HG03432 (cell line): ENCODE data around the gene DNAJB1.
"Not testable (repeated sequence)": the region's sequence is repeated elsewhere in the genome, so short reads cannot be mapped to it uniquely, and the experiment has no call there.

Experiments used
- ATAC-seq: cut with Tn5 transposase; IDR thresholded peaks from one replicate; pipeline ENCODE4 v1.9.1; 2021; ENCODE audit warnings: mild to moderate bottlenecking, moderate library complexity; ENCODE audit not compliant: unreplicated experiment

The DNAJB1 gene

DNA sequence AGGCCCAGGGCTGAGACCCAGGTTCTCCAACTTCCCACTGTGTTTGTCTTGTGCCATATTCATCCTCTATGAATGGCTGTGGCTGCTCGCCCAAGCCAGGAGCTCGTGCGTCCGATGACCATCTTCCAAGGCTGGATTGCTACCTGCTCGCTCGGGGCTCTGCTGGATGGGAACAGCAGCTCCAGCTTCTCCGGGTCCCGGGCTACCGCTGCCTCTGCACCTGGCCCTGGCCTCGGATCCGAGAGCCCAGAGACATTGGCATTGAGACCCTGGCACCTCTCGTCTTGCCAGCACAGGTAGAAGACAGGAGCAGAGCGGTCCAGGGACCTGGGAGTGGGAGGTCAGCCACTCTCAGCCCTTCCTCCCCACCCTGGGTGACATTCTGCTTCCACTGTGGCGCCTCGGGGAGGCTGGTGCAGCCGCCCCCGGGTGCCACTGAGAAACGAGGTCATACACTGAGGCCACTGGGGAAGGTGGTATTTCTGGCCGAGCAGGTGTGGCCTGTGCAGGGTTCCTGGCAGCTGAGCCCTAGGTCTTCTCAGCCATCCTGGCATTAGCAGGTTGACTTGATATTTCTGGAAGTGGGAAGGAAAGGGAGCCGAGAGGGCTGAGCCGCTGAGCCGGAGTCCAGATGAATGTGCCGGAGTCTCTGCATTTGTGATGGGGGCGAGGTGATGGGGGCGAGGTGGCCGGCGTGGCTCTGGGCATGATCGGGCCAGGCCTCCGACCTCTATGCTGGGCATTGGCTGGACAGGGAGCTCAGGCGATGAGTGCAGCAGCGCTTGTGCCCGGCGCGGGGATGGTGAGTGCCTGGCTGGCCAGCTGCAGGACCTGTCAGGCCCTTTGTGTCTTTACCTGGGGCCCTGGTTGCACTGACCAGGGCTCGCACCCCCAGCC, 35.1 kb upstream of the DNAJB1 start:
- ATAC-seq = no peak

DNA sequence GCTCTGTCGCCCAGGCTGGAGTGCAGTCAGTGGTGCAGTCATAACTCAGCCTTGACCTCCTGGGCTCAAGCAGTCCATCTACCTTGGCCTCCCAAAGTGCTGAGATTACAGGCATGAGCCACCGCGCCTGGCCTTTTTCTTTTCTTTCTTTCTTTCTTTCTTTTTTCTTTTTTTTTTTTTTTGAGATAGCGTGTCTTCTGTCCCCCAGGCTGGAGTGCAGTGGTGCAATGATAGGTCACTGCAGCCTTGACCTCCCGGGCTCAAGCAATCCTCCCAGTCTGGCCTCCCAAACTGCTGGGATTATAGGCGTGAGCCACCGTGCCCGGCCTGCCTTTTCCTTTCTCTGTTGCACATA, 33.8 kb upstream of the DNAJB1 start:
- not testable (repeated sequence) for ATAC-seq

DNA sequence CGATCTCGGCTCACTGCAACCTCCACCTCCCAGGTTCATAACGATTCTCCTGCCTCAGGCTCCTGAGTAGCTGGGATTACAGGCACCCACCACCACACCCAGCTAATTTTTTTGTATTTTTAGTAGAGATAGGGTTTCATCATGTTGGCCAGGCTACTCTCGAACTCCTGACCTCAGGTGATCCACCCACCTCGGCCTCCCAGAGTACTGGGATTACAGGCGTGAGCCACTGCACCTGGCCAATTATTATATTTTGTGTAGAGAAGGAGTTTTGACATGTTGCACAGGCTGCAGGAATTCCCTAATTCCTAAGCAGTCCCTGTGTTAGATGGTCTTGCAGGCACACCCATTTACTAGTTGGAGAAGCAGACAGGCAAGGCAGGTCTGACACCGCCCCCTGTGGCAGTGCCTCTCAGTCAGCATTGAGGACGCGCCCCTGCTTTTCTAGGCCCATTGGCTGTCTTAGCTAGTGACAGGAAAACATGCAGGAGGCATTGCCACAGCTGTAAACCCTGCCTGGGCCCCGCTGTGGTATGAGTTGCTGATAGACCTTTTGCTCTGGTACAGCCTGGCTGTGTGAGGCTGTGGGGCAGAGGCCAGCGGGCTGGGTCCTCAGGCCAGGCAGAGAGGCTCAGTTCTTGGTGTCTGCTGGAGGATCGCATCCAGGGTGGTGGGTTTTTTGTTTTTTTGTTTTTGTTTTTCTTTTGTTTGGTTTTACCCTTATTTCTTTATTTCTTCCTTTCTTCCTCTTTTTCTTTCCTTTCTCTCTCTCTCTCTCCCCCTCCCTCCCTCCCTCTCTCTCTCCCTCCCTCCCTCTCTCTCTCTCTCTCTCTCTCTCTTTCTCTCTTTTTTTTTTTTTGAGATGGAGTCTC, 33.2 kb upstream of the DNAJB1 start:
- not testable (repeated sequence) for ATAC-seq

DNA sequence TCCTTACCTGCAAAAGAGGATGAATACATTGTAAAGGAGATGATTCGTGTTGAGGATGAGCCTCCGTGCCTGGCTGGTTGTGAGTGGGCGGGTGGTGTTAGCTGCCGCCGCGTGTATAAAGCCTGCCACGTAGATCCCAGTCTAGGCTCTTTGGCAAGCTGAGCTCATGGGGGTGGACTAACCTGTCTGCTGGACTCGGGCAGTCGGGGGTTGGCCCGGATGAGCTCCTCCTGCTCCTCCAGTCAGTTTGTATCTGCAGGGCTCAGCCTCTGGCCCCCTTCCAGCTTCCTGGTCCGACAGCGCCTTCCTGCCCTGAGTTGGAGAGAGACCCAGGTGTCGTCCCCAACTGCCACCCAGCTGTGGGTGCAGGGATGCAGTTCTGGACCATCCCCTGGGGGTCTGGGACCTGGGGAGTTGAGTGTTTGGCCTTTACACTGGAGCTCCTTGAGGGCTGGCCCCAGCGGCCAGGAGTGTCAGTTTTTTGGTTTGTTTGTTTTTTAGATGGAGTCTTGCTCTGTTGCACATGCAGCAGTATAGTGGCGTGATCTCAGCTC, 32.1 kb upstream of the DNAJB1 start:
- ATAC-seq = no peak

DNA sequence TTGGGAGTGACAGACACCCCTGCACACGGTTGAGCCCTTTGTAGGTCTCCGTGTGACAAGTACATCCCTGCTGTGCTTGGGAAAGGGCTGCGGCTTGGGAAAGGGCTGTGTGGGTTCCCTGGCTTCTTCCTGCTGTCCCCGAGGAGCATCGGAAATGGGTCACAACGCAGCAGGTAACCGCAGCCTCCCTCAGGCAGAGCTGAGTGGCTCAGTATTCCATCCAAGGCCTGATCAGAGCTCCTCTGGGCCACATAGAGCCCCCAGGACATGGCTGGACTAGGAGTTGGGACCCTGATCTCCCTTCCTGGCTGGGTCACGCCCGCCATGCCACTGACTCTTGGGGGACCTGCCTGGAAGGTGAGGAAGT, 27.5 kb upstream of the DNAJB1 start:
- no peak for ATAC-seq

DNA sequence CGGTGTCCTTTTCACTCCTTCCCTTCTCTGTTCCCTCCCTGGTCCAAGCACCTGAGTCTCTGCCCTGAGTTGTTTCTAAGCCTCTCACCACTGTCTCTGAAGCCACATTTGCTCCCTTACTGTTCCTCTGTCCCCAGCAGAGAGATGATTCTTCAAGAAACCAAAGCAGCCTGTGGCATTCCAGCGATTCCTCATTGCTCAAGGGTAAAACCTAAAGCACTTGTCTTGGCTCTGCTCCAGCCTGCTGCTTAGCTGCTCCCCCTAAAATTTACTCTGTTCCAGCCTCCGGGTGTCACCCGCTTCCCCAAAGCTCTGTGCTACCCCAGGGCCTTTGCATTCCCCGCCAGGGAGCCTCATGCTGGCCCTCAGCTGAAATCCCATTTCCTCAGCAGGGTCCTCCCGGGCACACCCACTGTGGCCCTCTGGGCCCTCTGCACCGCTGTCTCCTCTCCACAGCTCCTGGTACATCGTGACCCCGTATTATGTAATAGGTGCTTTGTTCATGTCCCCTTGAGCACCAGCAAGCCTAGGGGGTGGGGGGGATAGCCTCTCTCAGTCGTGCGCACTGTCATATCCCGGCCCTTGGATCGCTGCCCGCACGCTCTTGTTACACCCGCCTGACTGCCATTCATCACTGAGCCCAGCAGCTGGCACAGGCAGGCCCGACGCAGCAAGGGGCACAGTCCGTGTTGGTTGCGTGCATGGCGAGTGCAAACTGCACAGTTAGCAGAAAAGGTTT, 26.9 kb upstream of the DNAJB1 start:
- ATAC-seq = no peak

DNA sequence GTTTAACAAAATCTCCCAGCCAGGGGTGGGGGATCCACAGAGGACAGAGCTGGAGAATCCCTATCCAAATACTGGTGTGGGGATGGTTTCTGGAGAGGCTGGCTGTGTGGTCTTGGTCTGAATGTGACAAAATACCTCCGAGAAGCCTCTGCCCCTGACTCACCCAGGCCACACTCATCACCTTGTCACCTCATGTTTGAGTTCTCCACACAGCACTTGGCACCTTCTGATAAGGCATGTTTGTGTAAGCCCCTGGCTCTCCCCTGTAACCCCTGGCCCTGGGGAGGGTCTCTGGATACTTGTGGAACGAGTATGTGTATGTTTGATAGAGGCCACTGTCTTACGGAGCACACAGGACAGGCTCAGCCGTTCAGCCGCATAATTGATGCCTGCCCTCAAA, 25.9 kb upstream of the DNAJB1 start:
- no peak for ATAC-seq

DNA sequence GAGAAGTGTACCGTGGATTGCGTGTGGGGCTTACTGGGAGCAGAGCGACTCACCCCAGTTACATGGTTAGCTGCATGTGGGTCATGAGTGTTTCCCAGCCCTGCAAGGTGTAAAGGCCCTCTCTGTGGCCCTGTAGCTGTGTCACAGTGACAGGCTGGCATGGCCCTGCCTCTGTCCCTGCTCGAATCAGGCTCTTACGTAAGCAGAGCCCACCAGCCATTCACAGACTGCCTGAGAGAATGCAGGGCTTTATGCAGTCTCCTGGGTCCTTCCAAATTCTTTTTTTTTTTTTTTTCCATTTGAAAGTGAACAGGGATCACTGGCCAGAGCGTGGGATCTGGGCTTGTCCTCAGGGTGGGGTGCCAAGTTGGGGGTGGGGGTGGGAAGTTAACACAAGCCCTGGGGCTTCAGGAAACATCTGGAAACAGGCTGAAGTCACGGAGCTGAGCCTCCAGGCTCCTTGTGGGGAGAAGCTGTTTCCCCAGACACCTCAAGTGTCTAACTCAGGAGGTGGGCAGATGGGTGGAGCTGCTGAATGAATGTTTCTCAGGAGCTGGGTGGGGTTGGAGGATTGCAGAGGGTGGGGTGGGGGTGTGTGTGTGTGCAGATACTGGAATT, 24.6 kb upstream of the DNAJB1 start:
- ATAC-seq = no peak

DNA sequence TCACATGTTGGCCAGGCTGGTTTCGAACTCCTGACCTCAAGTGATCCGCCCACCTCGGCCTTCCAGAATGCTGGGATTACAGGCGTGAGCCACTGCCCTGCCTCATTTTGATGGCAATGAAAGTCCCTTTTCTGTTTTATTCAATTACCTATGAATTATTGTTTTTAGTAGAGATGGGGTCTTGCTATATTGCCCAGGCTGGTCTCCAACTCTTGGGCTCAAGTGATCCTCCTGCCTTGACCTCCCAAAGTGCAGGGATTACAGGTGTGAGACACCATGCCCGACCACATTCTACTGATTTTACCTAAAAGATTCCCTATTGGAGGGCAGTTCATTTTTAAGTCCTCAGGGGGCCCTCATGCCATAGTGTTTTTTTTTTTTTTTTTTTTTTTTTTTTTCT, 23.8 kb upstream of the DNAJB1 start:
- ATAC-seq = not testable (repeated sequence)

DNA sequence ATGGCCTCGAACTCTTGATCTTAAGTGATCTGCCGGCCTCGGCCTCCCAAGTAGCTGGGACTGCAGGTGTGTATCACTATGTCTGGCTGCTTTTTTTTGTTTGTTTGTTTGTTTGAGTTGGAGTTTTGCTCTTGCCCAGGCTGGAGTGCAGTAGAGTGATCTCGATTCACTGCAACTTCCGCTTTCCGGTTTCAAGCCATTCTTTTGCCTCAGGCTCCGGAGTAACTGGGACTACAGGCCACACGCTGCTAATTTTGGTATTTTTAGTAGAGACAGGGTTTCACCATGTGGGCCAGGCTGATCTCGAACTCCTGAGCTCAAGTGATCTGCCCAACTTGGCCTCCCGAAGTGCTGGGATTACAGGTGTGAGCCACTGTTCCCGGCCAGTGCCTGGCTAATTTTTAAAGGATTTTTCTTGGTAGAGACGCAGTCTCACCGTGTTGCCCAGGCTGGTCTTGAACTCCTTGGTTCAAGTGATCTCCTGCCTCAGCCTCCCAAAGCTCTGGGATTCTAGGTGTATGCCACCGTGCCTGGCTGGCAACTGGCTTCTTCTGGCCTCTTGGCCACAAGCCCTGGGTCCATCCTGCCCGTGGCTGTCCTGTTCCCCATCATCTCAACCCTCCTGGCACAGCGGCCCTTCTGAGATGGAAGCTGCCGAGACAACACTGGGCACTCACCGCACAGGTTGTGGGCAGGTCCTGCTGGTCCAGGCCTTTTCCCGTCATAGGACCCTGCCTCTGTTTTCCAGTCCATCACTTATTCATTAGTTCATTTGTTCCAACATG, 22.7 kb upstream of the DNAJB1 start:
- ATAC-seq = no peak

DNA sequence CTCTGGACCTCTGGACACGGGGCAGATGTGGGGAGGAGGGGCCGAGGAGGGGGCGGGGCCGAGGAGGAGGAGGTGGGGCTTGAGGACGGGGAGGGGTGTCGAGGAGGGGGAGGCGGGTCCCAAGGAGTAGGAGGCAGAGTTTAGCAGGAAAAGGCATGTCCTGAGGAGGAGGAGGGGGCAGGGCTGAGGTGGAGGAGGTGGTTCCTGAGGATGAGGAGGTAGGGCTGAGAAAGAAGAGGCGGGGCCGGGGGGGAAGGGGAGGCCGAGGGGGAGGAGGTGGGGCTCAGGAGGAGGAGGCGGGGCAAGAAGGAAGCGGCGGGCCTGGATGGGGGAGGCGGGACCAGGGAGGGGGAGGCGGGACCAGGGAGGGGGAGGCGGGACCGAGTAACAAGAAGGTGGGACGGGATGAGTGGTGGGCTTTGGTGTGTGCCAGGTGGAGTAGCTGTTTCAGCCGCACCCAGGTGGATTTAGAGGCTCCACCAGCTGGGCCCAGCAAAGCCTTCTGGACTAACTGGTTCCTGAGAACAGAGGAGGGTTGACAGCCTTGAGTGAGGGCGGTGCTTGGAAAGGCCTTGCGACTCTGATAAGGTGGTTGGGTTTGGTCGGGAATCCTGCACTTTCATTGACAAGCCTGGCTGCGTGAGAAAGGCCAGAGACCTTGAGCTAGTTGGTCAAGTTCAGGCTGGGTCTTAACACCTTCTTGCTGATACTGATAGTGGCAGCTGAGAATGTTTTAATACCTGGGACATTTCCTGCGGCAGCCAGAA, 18.9 kb upstream of the DNAJB1 start:
- no peak for ATAC-seq

DNA sequence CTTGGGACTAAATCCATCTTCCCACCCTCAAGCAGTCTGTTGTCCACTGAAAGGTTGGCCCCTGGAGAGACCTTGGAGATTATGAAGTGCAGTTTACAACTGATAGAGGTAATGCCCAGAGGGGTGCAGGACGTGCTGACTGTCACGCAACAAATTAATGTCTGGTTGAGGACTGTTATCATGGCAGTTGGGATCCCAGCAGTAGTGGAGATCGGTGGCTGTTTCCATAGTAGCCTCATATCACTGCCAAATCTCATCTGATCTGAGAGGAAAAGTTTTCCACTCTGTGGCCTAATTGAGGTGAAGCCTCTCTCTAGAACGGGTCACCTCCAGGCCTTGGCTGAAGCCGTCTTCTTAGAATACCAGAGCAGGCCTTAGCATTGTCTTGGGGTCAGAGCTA, 15.3 kb upstream of the DNAJB1 start:
- no peak for ATAC-seq

DNA sequence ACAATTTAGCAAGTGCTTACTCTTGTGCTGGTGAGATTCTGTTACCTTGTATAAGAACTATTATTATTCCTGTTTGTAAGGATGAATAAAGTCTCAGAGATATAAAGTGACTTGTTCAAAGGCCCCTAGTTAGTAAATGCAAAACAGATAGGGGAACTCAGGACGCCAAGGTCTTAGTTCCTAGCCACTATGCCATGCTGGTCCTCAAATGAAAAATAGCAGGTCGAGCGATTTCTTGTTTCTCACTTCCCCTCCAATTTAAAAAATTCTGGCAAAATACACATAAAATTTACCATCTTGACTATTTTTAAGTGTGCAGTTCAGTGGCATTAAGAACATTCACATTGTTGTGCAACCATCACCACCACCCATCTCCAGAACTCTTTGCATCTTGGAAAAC, 12.3 kb upstream of the DNAJB1 start:
- no peak for ATAC-seq

DNA sequence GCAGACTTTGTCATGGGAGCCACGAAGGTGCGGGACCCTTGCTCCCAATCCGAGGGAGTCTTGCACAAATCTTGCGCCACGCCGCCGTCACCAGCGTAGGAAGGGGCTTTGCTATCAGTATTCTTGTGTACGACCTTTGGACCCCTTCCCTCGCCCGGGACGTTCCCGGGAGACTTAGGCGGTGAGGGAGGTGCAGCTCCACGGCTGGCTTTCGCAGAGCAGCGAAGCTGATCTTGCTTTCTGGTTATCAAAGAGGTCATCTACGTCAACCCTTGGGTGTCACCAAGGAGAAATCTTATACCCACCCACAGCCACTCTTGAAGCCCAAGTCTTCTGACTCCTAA, 11.8 kb upstream of the DNAJB1 start:
- ATAC-seq = peak; percentile 3

DNA sequence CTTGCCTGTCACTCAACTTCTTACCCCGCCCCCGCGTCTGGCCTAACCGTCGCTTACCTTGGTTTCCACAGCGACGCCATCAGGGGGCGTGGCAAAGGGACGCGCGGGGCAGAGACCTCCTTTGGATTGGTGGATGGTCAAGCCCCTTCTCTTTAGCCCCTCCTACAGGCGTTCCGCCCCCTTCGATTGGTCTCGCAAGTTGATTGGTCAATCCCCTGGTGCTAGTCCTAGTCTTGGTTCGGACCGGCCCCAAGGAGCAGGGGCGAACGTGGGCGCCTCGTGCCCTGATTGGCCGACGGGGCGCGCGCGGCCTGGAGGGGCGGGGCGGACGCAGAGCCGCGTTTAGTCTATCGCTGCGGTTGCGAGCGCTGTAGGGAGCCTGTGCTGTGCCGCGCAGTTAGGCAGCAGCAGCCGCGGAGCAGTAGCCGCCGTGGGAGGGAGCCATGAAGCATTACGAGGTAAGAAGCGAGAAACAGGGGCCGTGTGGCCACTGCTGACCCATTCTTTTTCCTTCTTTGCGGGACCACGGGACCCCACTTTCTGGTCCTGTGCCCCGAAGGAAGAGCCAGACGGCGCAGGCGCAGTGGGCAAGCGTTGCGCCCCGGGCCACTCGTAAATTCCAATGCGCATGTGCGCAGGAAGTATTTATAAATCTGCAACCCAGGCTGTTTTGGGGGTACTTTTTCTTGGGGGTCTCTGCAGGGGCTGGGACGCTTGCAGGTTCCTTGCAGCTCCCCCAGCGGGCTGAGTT, 11.2 kb upstream of the DNAJB1 start, which contains the start of gene TECR:
Gene TECR (plus strand): TSS at position 341 of the 751 bp plus-strand sequence. CDS start 103 bp downstream, at position 444.
- peak; percentile 93 for ATAC-seq

DNA sequence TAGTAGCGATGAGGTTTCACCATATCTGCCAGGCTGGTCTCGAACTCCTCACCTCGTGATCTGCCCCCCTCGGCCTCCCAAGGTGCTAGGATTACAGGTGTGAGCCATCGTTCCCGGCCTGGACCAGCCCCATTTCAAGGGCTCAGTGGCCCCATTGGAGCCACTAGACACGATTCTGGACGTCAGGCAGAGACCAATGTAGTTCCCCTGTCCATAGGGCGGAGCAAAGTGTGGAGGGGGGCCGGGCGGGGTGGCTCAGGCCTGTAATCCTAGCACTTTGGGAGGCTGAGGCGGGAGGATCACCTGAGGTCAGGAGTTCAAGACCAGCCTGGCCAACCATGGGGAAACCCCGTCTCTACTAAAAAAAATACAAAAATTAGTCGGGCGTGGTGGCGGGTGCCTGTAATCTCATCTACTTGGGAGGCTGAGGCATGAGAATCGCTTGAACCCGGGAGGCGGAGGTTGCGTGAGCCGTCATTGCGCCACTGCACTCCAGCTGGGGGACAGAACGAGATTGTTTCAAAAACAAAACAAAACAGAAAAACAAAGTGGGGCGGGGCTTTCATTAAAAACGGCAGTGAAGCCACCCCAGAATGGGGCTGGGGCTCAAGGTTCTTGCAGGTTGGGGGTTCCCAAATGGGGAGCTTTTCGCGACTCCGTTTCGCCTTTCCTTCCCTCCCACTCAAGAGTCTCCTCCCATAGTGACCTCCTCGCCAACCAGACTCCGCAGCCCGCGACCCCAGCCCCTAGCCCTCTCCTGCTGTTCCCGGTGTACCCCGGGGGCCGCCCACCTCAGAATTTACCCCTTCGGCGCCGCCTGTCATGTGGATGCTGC, 10.4 kb upstream of the DNAJB1 start:
- no peak for ATAC-seq

DNA sequence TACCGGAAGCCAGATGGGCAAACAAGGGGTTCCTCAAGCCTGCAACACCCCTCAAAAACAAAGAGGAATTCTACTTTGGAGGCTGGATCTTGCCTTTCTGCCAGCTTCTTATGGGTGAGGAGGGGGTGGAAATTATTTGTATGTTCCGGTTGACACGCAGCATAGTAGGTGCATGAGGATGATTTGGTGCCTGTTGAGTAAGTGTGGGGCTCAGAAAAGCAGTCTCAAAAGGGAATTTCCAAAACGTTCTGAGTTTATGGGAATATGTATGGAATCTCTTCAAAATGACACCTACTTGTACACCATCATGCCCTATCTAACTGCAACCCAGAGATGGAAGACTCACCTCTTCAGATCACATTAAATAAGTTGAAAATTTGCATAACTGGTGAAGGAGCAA, 8.2 kb upstream of the DNAJB1 start:
- no peak for ATAC-seq

DNA sequence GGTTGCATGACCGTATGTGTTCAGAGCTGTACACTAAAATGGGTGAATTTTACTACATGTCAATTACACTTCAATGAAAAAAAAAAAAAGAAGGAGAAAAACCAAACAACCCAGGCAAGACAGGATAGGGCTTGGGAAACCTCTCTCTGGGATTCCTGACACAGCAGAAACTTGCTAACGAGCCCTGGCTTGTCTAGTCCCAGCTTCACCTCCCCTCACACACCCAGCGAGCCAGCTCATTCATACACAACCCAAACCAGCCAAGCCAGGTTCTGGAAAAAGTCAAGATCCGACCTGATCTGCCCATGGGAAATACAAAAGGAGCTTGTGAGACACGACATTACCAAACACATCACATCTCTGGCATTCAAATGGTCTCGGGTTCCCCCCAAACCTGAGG, 7.5 kb upstream of the DNAJB1 start:
- ATAC-seq = no peak
